Breast epithelium (tissue), 4 donors: ENCODE data around the gene TNS1. TPM values are rescaled to one million over a fixed set of nuclear protein-coding genes. Genes with fewer than 3 reads are reported as not detected.

Source experiments
- DNase-seq, 2 donors: peaks; one replicate each; pipeline ENCODE4 v3.0.0-alpha.2; 2019; ENCODE audit warnings: low spot score in 2 of 2
- H3K27ac ChIP-seq, 2 donors: fragments of 200-600 bp; sonication (generic) in 1 of 2; one replicate each; pipeline ENCODE4 v1.5.1; 2016 to 2019; ENCODE audit warnings: mild to moderate bottlenecking in 1 of 2
- H3K27me3 ChIP-seq, 2 donors: fragments of 200-600 bp; sonication (generic) in 1 of 2; one replicate each; pipeline versions ENCODE4 v1.5.1 to v1.6.0; 2017 to 2019; ENCODE audit warnings: control low read depth in 1 of 2, mild to moderate bottlenecking in 1 of 2
- H3K36me3 ChIP-seq: fragments of 200-600 bp; one replicate; pipeline ENCODE4 v1.5.1; 2019
- H3K4me1 ChIP-seq, 2 donors: fragments of 200-600 bp; sonication (generic); one replicate each; pipeline ENCODE4 v1.5.1; 2016 to 2019; ENCODE audit warnings: control low read depth in 1 of 2
- H3K4me3 ChIP-seq, 3 donors: fragments of 200-600 bp; sonication (generic); 1 replicate in 2 of 3; 2 replicates in 1 of 3; pipeline ENCODE4 v1.5.1; 2016 to 2019; ENCODE audit warnings: mild to moderate bottlenecking in 3 of 3, moderate library complexity in 2 of 3
- H3K9me3 ChIP-seq, 2 donors: fragments of 200-600 bp; sonication (generic) in 1 of 2; one replicate each; pipeline ENCODE4 v1.5.1; 2016 to 2019; ENCODE audit warnings: control low read depth in 1 of 2
- CTCF ChIP-seq, 3 donors: fragments of 450-650 bp; IDR thresholded peaks; one replicate each; pipeline ENCODE4 v1.5.1; 2016 to 2017; ENCODE audit warnings: antibody characterized with exemption in 3 of 3, mild to moderate bottlenecking in 3 of 3, moderate library complexity in 3 of 3
- POLR2A ChIP-seq: fragments of 450-650 bp; IDR thresholded peaks from one replicate; pipeline ENCODE4 v1.6.1; 2016; ENCODE audit warnings: antibody characterized with exemption, mild to moderate bottlenecking, moderate library complexity
- POLR2AphosphoS5 ChIP-seq, 3 donors: sonication (generic); formaldehyde crosslinking; IDR thresholded peaks; one replicate each; pipeline ENCODE4 v1.6.1; 2017; ENCODE audit warnings: antibody characterized with exemption in 3 of 3
- intact Hi-C: fragments of 100-400 bp; cut with DNase I; formaldehyde crosslinking; loops from one replicate; pipeline ENCODE4 v1.15.1; 2023; ENCODE audit warnings: low total_unique reads
- total RNA-seq, 3 donors: library from RNA; depleted of rRNA; stranded (reverse); fragments of >200 nt; gene quantifications; one replicate each; pipeline ENCODE4 v1.1.0, GENCODE V29; 2016

The TNS1 gene
- total RNA-seq, 3 donors from 2014 or later, result 141 to 577 (median 154) TPM

GRCh38 chr2:217903142-217903858, 99.5 kb downstream of the TNS1 start:
- no peaks in the 10 kb centered on the region for H3K36me3 ChIP-seq
- peak overlapping the region; percentile 90 to 92 for H3K27ac ChIP-seq
- H3K9me3 ChIP-seq, result no peaks in the 10 kb centered on the region
- peak overlapping the region in 1 of 3 donors; percentile 7 for H3K4me3 ChIP-seq
- H3K4me1 ChIP-seq, result peaks cover 9 to 60% of the 10 kb centered on the region in 2 donors
- no peak for TF ChIP-seq POLR2A
- no peak for TF ChIP-seq POLR2AphosphoS5 (IDR thresholded peaks at IDR 0.05)
- no peak for TF ChIP-seq CTCF (IDR thresholded peaks at IDR 0.05)
- intact Hi-C loops, result no loop called here
- no peak for DNase-seq
- H3K27me3 ChIP-seq, result no peaks in the 10 kb centered on the region

GRCh38 chr2:217902379-217903141, 100.2 kb downstream of the TNS1 start:
- Histone ChIP-seq H3K27me3 (no peaks in the 10 kb centered on the region), H3K9me3 (no peaks in the 10 kb centered on the region), H3K4me3 (peak overlapping the region in 2 of 3 donors; percentile 7 to 10), H3K4me1 (peaks cover 11 to 59% of the 10 kb centered on the region in 2 donors), H3K27ac (peak overlapping the region; percentile 90 to 92), H3K36me3 (no peaks in the 10 kb centered on the region)
- intact Hi-C loops, result no loop called here
- DNase-seq, result peak in 1 of 2 donors; percentile 71
- no peak for TF ChIP-seq POLR2A
- peak; percentile 39 to 94 (median 53) for TF ChIP-seq POLR2AphosphoS5 (IDR thresholded peaks at IDR 0.05)

- Histone ChIP-seq H3K4me1 (peaks cover 11 to 59% of the 10 kb centered on the region in 2 donors), H3K9me3 (no peaks in the 10 kb centered on the region), H3K4me3 (peak overlapping the region in 1 of 3 donors; percentile 10), H3K27me3 (no peaks in the 10 kb centered on the region), H3K36me3 (no peaks in the 10 kb centered on the region), H3K27ac (peak overlapping the region; percentile 90 to 92)
- TF ChIP-seq POLR2A (no peak), POLR2AphosphoS5 (IDR thresholded peaks at IDR 0.05) (no peak), CTCF (IDR thresholded peaks at IDR 0.05) (no peak)
- no peak for DNase-seq
- intact Hi-C loops, result loop anchor here (1.0 kb wide), 1 partner anchor 46 kb away; no protein-coding TSS in a partner anchor
Measured at GRCh38 chr2:217901835-217902378, 100.9 kb downstream of the TNS1 start.

GRCh38 chr2:217901400-217901799, 101.4 kb downstream of the TNS1 start:
- H3K9me3 ChIP-seq, result no peaks in the 10 kb centered on the region
- H3K36me3 ChIP-seq, result no peaks in the 10 kb centered on the region
- TF ChIP-seq CTCF (IDR thresholded peaks at IDR 0.05) (no peak), POLR2AphosphoS5 (IDR thresholded peaks at IDR 0.05) (no peak), POLR2A (no peak)
- no peak for DNase-seq
- H3K4me1 ChIP-seq, result peaks cover 11 to 59% of the 10 kb centered on the region in 2 donors
- intact Hi-C loops, result loop anchor here (1.0 kb wide), 1 partner anchor 47 kb away; no protein-coding TSS in a partner anchor
- H3K27me3 ChIP-seq, result no peaks in the 10 kb centered on the region
- no peak overlapping the region for H3K4me3 ChIP-seq
- H3K27ac ChIP-seq, result peak overlapping the region; percentile 90 to 92

- peaks cover 11 to 56% of the 10 kb centered on the region in 2 donors for H3K4me1 ChIP-seq
- H3K27ac ChIP-seq, result peak overlapping the region; percentile 90 to 92
- DNase-seq, result no peak
- H3K27me3 ChIP-seq, result no peaks in the 10 kb centered on the region
- intact Hi-C loops, result loop anchor here (1.0 kb wide), 1 partner anchor 47 kb away; no protein-coding TSS in a partner anchor
- no peaks in the 10 kb centered on the region for H3K9me3 ChIP-seq
- H3K36me3 ChIP-seq, result no peaks in the 10 kb centered on the region
- TF ChIP-seq CTCF (IDR thresholded peaks at IDR 0.05), result no peak
- no peak for TF ChIP-seq POLR2A
- TF ChIP-seq POLR2AphosphoS5 (IDR thresholded peaks at IDR 0.05), result no peak
- H3K4me3 ChIP-seq, result no peak overlapping the region
Measured at GRCh38 chr2:217900780-217901360, 101.9 kb downstream of the TNS1 start.
